SK-N-SH (cell line): ENCODE data around the gene SEMA3C. TPM values are rescaled to one million over a fixed set of nuclear protein-coding genes. Genes with fewer than 3 reads are reported as not detected.

ENCODE experiments used
- CTCF ChIA-PET: fragments of 300-600, 350-600 bp; formaldehyde crosslinking; extraction: SDS; loops from one replicate; lab custom pipeline; 2021; lab: Yijun Ruan, JAX
- POLR2A ChIA-PET: fragments of 350-600 bp; sonication (Branson Sonifier 250); formaldehyde crosslinking; extraction: SDS; loops from one replicate; lab custom pipeline; 2020; ENCODE audit warnings: antibody characterized with exemption, inconsistent platforms; lab: Yijun Ruan, JAX
- DNase-seq: peaks from one replicate; pipeline ENCODE4 v3.0.0; 2012
- H2AFZ ChIP-seq: fragments of 200-600 bp; sonication (generic); 2 replicates; pipeline ENCODE4 v1.8.1; 2016; ENCODE audit warnings: antibody characterized with exemption, mild to moderate bottlenecking, low read depth
- H3F3A ChIP-seq: fragments of 200-600 bp; sonication (generic); replicated peaks from 2 replicates; pipeline ENCODE3; 2016; ENCODE audit warnings: antibody characterized with exemption, mild to moderate bottlenecking; ENCODE audit not compliant: insufficient read depth
- H3K27ac ChIP-seq, 2 experiments: fragments of 200-500 bp in 1 of 2; fragments of 200-600 bp in 1 of 2; sonication (Bioruptor generic) in 1 of 2; sonication (generic), shearing (Covaris generic) in 1 of 2; 2 replicates each; pipeline versions ENCODE4 v1.5.1 to v1.6.1; 2014 to 2016; ENCODE audit warnings: low read depth in 2 of 2, inconsistent platforms in 1 of 2, low read length in 1 of 2, mild to moderate bottlenecking in 1 of 2, mixed read lengths in 1 of 2
- H3K27me3 ChIP-seq: fragments of 200-600 bp; sonication (generic), shearing (Covaris generic); 2 replicates; pipeline ENCODE4 v1.6.1; 2016; ENCODE audit warnings: mixed run types; ENCODE audit not compliant: insufficient read depth
- H3K36me3 ChIP-seq, 2 experiments: fragments of 200-500 bp in 1 of 2; fragments of 200-600 bp in 1 of 2; sonication (Bioruptor generic) in 1 of 2; sonication (generic) in 1 of 2; replicated peaks in 1 of 2; 2 replicates each; pipeline versions ENCODE3 to v1.5.1; 2014 to 2016; ENCODE audit warnings: low read length in 1 of 2, mild to moderate bottlenecking in 1 of 2; ENCODE audit not compliant: insufficient read depth in 2 of 2, control insufficient read depth in 1 of 2
- H3K4me1 ChIP-seq, 2 experiments: fragments of 200-500 bp in 1 of 2; fragments of 200-600 bp in 1 of 2; sonication (Bioruptor generic) in 1 of 2; sonication (generic), shearing (Covaris generic) in 1 of 2; 2 replicates each; pipeline versions ENCODE4 v1.5.1 to v1.6.1; 2014 to 2016; ENCODE audit warnings: low read depth in 1 of 2, low read length in 1 of 2, mixed run types in 1 of 2; ENCODE audit not compliant: insufficient read depth in 2 of 2, control insufficient read depth in 1 of 2
- H3K4me2 ChIP-seq: fragments of 200-600 bp; sonication (generic), shearing (Covaris generic); 2 replicates; pipeline ENCODE4 v1.6.1; 2017; ENCODE audit warnings: mixed run types
- H3K4me3 ChIP-seq, 2 experiments: fragments of 200-500 bp in 1 of 2; fragments of 200-600 bp in 1 of 2; sonication (Bioruptor generic) in 1 of 2; sonication (generic), shearing (Covaris generic) in 1 of 2; 2 replicates each; pipeline versions ENCODE4 v1.5.1 to v1.8.1; 2014 to 2016; ENCODE audit warnings: low read depth in 2 of 2, inconsistent platforms in 1 of 2, low read length in 1 of 2, mild to moderate bottlenecking in 1 of 2, mixed read lengths in 1 of 2, moderate library complexity in 1 of 2
- H3K79me2 ChIP-seq: fragments of 200-600 bp; sonication (generic); 2 replicates; pipeline ENCODE4 v1.8.1; 2017; ENCODE audit warnings: mild to moderate bottlenecking; ENCODE audit not compliant: insufficient read depth
- H3K9ac ChIP-seq: fragments of 200-600 bp; sonication (generic); 2 replicates; pipeline ENCODE4 v1.6.1; 2017; ENCODE audit warnings: mixed run types
- H3K9me2 ChIP-seq: fragments of 200-600 bp; sonication (generic); 2 replicates; pipeline ENCODE4 v1.6.1; 2017; ENCODE audit warnings: mixed run types
- H3K9me3 ChIP-seq: fragments of 200-600 bp; sonication (generic); 2 replicates; pipeline ENCODE4 v1.6.1; 2017; ENCODE audit warnings: mixed run types, mild to moderate bottlenecking, moderate library complexity
- H4K20me1 ChIP-seq: fragments of 200-600 bp; sonication (generic); 2 replicates; pipeline ENCODE4 v1.6.1; 2017; ENCODE audit warnings: mild to moderate bottlenecking, mixed run types; ENCODE audit not compliant: insufficient read depth
- CHD2 ChIP-seq: fragments of 150-350 bp; IDR thresholded peaks from 2 replicates; pipeline ENCODE4 v1.6.1; 2018; ENCODE audit warnings: low read length; ENCODE audit not compliant: partially characterized antibody
- FOSL2 ChIP-seq: IDR thresholded peaks from 2 replicates; pipeline ENCODE4 v1.4.0; 2012; ENCODE audit warnings: low read depth, mild to moderate bottlenecking, moderate library complexity, borderline replicate concordance
- GABPA ChIP-seq: IDR thresholded peaks from 2 replicates; pipeline ENCODE4 v1.4.0; 2012; ENCODE audit warnings: low read depth, mild to moderate bottlenecking
- GATA2 ChIP-seq: sonication (generic); formaldehyde crosslinking; IDR thresholded peaks from 2 replicates; pipeline ENCODE4 v1.5.0; 2020; ENCODE audit warnings: mild to moderate bottlenecking, missing genetic modification reagents
- JUND ChIP-seq: IDR thresholded peaks from 2 replicates; pipeline ENCODE4 v1.4.0; 2012
- MAX ChIP-seq: IDR thresholded peaks from 2 replicates; pipeline ENCODE4 v1.4.0; 2012; ENCODE audit warnings: low read depth
- MXI1 ChIP-seq: IDR thresholded peaks from 2 replicates; pipeline ENCODE4 v1.6.1; 2012; ENCODE audit warnings: mild to moderate bottlenecking, low read depth, low read length, improper control_type of control experiment
- NFIC ChIP-seq: IDR thresholded peaks from 2 replicates; pipeline ENCODE4 v1.4.0; 2012; ENCODE audit warnings: borderline replicate concordance
- NRF1 ChIP-seq: IDR thresholded peaks from 2 replicates; pipeline ENCODE4 v1.6.1; 2012; ENCODE audit warnings: low read depth, mild to moderate bottlenecking, low read length
- PBX3 ChIP-seq: IDR thresholded peaks from 2 replicates; pipeline ENCODE4; 2012
- POLR2AphosphoS5 ChIP-seq: IDR thresholded peaks from 2 replicates; pipeline ENCODE4 v1.6.1; 2012; ENCODE audit warnings: low read depth, low read length
- RXRA ChIP-seq: IDR thresholded peaks from 2 replicates; pipeline ENCODE4 v1.4.0; 2012; ENCODE audit warnings: low read depth, mild to moderate bottlenecking, borderline replicate concordance
- SIN3A ChIP-seq: IDR thresholded peaks from 2 replicates; pipeline ENCODE4 v1.6.1; 2012; ENCODE audit warnings: low read depth, mild to moderate bottlenecking, low read length, moderate library complexity, borderline replicate concordance
- SMC3 ChIP-seq: IDR thresholded peaks from 2 replicates; pipeline ENCODE4 v1.6.1; 2012; ENCODE audit warnings: low read depth, low read length, improper control_type of control experiment
- TAF1 ChIP-seq: IDR thresholded peaks from 2 replicates; pipeline ENCODE4 v1.6.1; 2012; ENCODE audit warnings: low read depth, mild to moderate bottlenecking, low read length, moderate library complexity, borderline replicate concordance
- TCF12 ChIP-seq: IDR thresholded peaks from 2 replicates; pipeline ENCODE4 v1.4.0; 2012
- USF1 ChIP-seq: IDR thresholded peaks from 2 replicates; pipeline ENCODE4 v1.4.0; 2012; ENCODE audit warnings: low read depth, borderline replicate concordance
- USF2 ChIP-seq: fragments of 150-350 bp; IDR thresholded peaks from 2 replicates; pipeline ENCODE4 v1.6.1; 2017; ENCODE audit warnings: antibody characterized with exemption, low read length, low read depth, borderline replicate concordance
- WGBS: methylation state at CpG from one replicate; pipeline ENCODE4 v1.1.6; 2017; ENCODE audit warnings: low lambda C conversion rate; 5-methylcytosine and 5-hydroxymethylcytosine counted together
- polyA plus RNA-seq, 3 experiments: library from polyadenylated mRNA; depleted of rRNA; stranded (reverse); fragments of >200 nt; gene quantifications; 2 replicates each; pipeline ENCODE4 v1.2.3, GENCODE V29; 2012

SEMA3C gene
- polyA plus RNA-seq, 1 of the 3 experiments (the other 2 are of a cell fraction): 51.1 TPM

- no peak overlapping the region for H2AFZ ChIP-seq
- no peaks in the 10 kb centered on the region for H4K20me1 ChIP-seq
- H3K27ac ChIP-seq: no peak overlapping the region
- CTCF ChIA-PET: interaction anchor here (1.0 kb wide), 1 partner anchor 207 kb away, joined by 3 read pairs; no protein-coding TSS in a partner anchor
- no peak for DNase-seq
- H3F3A ChIP-seq: peaks cover 3% of the 10 kb centered on the region
- H3K9ac ChIP-seq: no peak overlapping the region
- no peak overlapping the region for H3K4me2 ChIP-seq
- POLR2A ChIA-PET: no interaction called here
- H3K9me3 ChIP-seq: no peaks in the 10 kb centered on the region
- H3K27me3 ChIP-seq: no peaks in the 10 kb centered on the region
- H3K79me2 ChIP-seq: no peaks in the 10 kb centered on the region
- no peaks in the 10 kb centered on the region for H3K36me3 ChIP-seq
- H3K4me3 ChIP-seq: no peak overlapping the region
- no peaks in the 10 kb centered on the region for H3K9me2 ChIP-seq
- TF ChIP-seq NRF1 (no peak), JUND (no peak), SIN3A (no peak), RXRA (no peak), USF1 (no peak), GATA2 (CRISPR knock-in tag) (no peak), NFIC (no peak)
- 100% methylated on average over 2 of the region's 2 CpGs for WGBS
- H3K4me1 ChIP-seq: peaks cover 0 to 2% of the 10 kb centered on the region in 2 experiments; a peak in 1 of 4 replicates
Observed at GRCh38 chr7:80708123-80708522, 210.7 kb downstream of the SEMA3C start.

GRCh38 chr7:80707318-80707717 lies 211.5 kb downstream of the SEMA3C start:
- no peaks in the 10 kb centered on the region for H3K9me3 ChIP-seq
- H3K9ac ChIP-seq: no peak overlapping the region
- no peak overlapping the region for H3K4me3 ChIP-seq
- H3K4me2 ChIP-seq: no peak overlapping the region
- TF ChIP-seq PBX3 (no peak), FOSL2 (no peak), TAF1 (no peak), USF2 (no peak), POLR2AphosphoS5 (no peak), TCF12 (no peak), MXI1 (no peak), SMC3 (no peak), CHD2 (no peak), JUND (no peak), GABPA (no peak), MAX (no peak)
- WGBS: 66% methylated on average over 1 of the region's 1 CpG
- DNase-seq: no peak
- no peak overlapping the region for H2AFZ ChIP-seq
- H3F3A ChIP-seq: peaks cover 3% of the 10 kb centered on the region
- H3K4me1 ChIP-seq: peaks cover 0 to 4% of the 10 kb centered on the region in 2 experiments; a peak in 1 of 4 replicates
- H3K79me2 ChIP-seq: no peaks in the 10 kb centered on the region
- no peaks in the 10 kb centered on the region for H3K9me2 ChIP-seq
- H3K36me3 ChIP-seq: no peaks in the 10 kb centered on the region
- ChIA-PET CTCF (interaction anchor here (1.4 kb wide), 1 partner anchor 750 kb away, joined by 5 read pairs; no protein-coding TSS in a partner anchor), POLR2A (no interaction called here)
- H3K27ac ChIP-seq: no peak overlapping the region
- H4K20me1 ChIP-seq: no peaks in the 10 kb centered on the region
- no peaks in the 10 kb centered on the region for H3K27me3 ChIP-seq
